Activated T-helper 2 cell treated with anti-CD3 and anti-CD28 coated beads, Interferon-gamma antibody, Interleukin-2, Interleukin-4, amounts not matched to agents 10 μg/mL and 5 μg/mL and 100 μg/mL, durations not matched to agents 14 hours and 24 hours and 36 hours (primary cell): Measurements from ENCODE around the gene TUBB4A. TPM values are rescaled to one million over a fixed set of nuclear protein-coding genes. Genes with fewer than 3 reads are reported as not detected.

Experiments
- DNase-seq: peaks from one replicate; pipeline ENCODE4 v3.0.0; 2021; ENCODE audit warnings: low spot score
- H3K27ac Mint-ChIP-seq: one replicate; pipeline ENCODE4 v1.8.0; 2021; ENCODE audit warnings: mixed read lengths
- H3K27me3 Mint-ChIP-seq: one replicate; pipeline ENCODE4 v1.8.0; 2021; ENCODE audit warnings: low read depth, mixed read lengths
- H3K36me3 Mint-ChIP-seq: one replicate; pipeline ENCODE4 v1.8.0; 2021; ENCODE audit warnings: low read depth, mixed read lengths
- H3K4me1 Mint-ChIP-seq: one replicate; pipeline ENCODE4 v1.8.0; 2021; ENCODE audit warnings: low read depth, mixed read lengths
- H3K4me3 Mint-ChIP-seq: one replicate; pipeline ENCODE4 v1.8.0; 2021; ENCODE audit warnings: low read depth, mild to moderate bottlenecking, moderate library complexity, mixed read lengths
- H3K9me3 Mint-ChIP-seq: one replicate; pipeline ENCODE4 v1.8.0; 2021; ENCODE audit warnings: mixed read lengths
- intact Hi-C: fragments of 100-400 bp; cut with micrococcal nuclease; formaldehyde crosslinking; loops from one replicate; pipeline ENCODE4 v1.15.1; 2023
- total RNA-seq: library from RNA; stranded (reverse); gene quantifications from 2 replicates; pipeline ENCODE4 v1.2.3, GENCODE V29; 2022

TUBB4A gene
- total RNA-seq, 1 donor from 2014 or later: 7.9 TPM

DNA sequence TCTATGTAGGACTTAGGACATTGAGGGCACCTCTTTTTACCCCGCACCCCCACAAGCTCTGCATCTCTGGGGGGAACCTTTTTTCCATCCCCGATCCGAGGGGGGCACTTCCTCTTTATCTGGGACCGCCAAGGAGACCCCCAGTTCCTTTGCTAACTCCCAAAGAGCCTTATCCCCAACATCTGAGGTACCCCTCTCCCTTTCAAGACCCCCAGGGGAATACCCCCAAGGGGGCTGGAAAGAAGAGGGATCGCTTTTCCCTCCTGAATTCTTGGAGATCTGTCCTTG is 29.8 kb upstream of the TUBB4A start:
- peaks cover 6% of the 10 kb centered on the region for H3K9me3 Mint-ChIP-seq
- peaks cover 27% of the 10 kb centered on the region for H3K27me3 Mint-ChIP-seq
- peaks cover 11% of the 10 kb centered on the region for H3K36me3 Mint-ChIP-seq
- peak overlapping the region; percentile 70 for H3K4me3 Mint-ChIP-seq
- intact Hi-C loops: loop anchor here (2.0 to 5.0 kb wide), 2 partner anchors 15 to 60 kb away; partner anchors contain the start of gene CD70
- H3K4me1 Mint-ChIP-seq: peaks cover 36% of the 10 kb centered on the region
- no peak for DNase-seq
- H3K27ac Mint-ChIP-seq: peak overlapping the region; percentile 12

DNA sequence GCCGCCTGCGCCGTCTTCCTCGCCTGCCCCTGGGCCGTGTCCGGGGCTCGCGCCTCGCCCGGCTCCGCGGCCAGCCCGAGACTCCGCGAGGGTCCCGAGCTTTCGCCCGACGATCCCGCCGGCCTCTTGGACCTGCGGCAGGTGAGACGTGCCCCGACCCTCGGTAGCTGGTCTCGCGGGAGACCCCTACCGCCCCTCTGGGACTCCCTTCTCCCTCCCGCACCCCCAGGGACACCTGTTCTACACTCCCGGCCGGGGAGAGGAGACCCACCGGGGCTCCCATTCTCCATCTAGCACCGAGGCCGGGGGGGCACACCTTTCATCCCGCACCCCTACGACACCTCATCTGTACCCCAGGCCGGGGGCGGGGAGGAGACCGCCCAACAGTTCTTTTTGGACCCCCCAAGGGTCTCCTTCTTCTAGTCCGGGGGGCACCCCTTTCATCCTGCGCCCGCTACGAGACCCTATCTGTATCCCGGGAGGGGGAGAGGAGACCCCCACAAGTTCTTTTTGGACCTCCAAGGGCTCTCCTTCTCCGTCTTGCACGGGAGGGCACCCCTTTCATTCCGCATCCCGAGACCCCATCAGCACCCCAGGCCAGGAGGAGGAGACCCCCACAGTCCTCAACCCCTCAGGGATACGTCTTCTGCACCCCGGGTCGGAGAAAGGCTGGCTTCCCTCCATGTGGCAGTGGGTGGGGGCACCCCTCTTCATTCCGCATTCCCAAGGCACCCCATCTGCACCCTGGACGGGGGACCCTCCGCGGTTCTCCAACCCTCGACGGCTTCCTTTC is 29.2 kb upstream of the TUBB4A start:
- H3K36me3 Mint-ChIP-seq: peaks cover 11% of the 10 kb centered on the region
- H3K27ac Mint-ChIP-seq: no peak overlapping the region
- peak overlapping the region; percentile 70 for H3K4me3 Mint-ChIP-seq
- DNase-seq: no peak
- H3K4me1 Mint-ChIP-seq: peaks cover 31% of the 10 kb centered on the region
- peaks cover 6% of the 10 kb centered on the region for H3K9me3 Mint-ChIP-seq
- intact Hi-C loops: loop anchor here (2.0 to 5.0 kb wide), 2 partner anchors 15 to 61 kb away; partner anchors contain the start of gene CD70
- peaks cover 27% of the 10 kb centered on the region for H3K27me3 Mint-ChIP-seq

DNA sequence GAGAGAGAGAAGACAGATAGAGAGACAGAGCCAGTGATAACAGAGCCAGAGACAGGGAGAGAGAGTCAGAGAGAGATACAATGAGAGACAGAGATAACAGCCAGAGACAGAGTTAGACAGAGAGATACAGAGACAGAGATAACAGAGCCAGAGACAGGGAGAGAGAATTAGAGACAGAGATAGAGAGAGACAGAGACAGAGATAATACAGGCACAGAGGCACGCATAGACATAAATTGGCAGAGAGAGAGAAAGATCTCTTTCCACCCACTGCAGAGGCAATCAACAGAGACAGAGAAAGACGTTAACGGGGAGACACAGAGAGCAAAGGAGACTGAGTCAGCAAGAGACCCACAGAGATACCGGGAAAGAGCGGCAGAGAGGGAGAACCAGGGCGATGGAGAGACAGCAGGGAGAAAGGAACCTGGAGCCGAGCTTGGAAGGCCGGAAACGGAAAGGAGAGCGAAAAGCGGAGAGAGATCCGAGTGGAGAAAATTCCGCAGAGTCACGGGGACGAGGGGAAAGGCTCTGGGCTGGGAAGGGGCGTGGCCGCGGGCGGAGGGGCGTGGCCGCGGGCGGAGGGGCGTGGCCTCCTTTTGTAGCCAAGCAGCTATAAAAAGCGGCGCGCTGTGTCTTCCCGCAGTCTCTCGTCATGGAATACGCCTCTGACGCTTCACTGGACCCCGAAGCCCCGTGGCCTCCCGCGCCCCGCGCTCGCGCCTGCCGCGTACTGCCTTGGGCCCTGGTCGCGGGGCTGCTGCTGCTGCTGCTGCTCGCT is 28.5 kb upstream of the TUBB4A start, which contains the start of gene TNFSF9:
Gene TNFSF9, plus strand, starts transcription at position 641 of the 777 bp plus-strand sequence. Its CDS starts 11 bp downstream, at position 652.
- peak; percentile 78 for DNase-seq
- H3K36me3 Mint-ChIP-seq: peaks cover 4% of the 10 kb centered on the region
- intact Hi-C loops: loop anchor here (2.0 to 5.0 kb wide), 2 partner anchors 14 to 62 kb away; partner anchors contain the start of gene CD70
- H3K27ac Mint-ChIP-seq: peak within 1 kb of the TSS; percentile 35
- peaks cover 27% of the 10 kb centered on the region for H3K27me3 Mint-ChIP-seq
- peak within 1 kb of the TSS; percentile 85 for H3K4me3 Mint-ChIP-seq
- H3K9me3 Mint-ChIP-seq: peaks cover 2% of the 10 kb centered on the region
- peaks cover 23% of the 10 kb centered on the region for H3K4me1 Mint-ChIP-seq

DNA sequence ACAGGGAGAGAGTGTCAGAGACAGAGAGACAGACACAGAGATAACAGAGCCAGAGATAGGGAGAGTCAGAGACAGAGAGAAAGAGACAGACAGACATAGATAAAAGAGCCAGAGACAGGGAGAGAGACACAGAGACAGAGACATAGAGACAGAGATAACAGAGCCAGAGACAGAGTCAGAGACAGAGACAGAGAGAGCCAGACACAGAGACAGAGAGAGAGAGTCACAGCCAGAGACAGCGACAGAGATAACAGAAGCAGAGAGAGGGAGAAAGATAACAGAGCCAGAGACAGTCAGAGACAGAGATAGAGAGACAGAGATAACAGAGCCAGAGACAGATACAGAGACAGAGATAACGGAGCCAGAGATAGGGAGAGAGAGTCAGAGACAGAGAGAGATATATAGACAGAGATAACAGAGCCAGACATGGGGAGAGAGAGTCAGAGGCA is 27.9 kb upstream of the TUBB4A start:
- DNase-seq: no peak
- Mint-ChIP-seq H3K4me3 (peak overlapping the region; percentile 85), H3K36me3 (no peaks in the 10 kb centered on the region), H3K4me1 (peaks cover 23% of the 10 kb centered on the region), H3K27ac (peak overlapping the region; percentile 35), H3K9me3 (no peaks in the 10 kb centered on the region), H3K27me3 (peaks cover 27% of the 10 kb centered on the region)
- intact Hi-C loops: loop anchor here (2.0 to 5.0 kb wide), 2 partner anchors 13 to 62 kb away; partner anchors contain the start of gene CD70

DNA sequence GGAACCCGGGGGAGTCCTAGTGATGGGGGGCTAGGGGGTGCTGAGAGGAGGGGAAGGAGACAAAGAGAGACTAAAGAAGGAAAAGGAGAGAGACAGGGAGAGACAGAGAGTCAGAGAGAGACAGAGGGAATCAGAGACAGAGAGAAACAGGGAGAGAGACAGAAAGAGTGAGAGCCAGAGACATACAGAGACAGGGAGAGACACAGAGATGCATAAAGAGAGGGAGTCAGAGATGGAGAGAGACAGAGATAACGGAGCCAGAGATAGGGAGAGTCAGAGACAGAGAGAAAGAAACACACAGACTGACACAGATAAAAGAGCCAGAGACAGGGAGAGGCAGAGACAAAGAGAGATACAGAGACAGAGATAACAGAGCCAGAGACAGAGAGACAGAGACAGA is 27.2 kb upstream of the TUBB4A start:
- Mint-ChIP-seq H3K27ac (no peak overlapping the region), H3K4me3 (peak overlapping the region; percentile 85), H3K9me3 (no peaks in the 10 kb centered on the region), H3K27me3 (peaks cover 27% of the 10 kb centered on the region), H3K4me1 (peaks cover 23% of the 10 kb centered on the region), H3K36me3 (no peaks in the 10 kb centered on the region)
- DNase-seq: no peak
- intact Hi-C loops: no loop called here

DNA sequence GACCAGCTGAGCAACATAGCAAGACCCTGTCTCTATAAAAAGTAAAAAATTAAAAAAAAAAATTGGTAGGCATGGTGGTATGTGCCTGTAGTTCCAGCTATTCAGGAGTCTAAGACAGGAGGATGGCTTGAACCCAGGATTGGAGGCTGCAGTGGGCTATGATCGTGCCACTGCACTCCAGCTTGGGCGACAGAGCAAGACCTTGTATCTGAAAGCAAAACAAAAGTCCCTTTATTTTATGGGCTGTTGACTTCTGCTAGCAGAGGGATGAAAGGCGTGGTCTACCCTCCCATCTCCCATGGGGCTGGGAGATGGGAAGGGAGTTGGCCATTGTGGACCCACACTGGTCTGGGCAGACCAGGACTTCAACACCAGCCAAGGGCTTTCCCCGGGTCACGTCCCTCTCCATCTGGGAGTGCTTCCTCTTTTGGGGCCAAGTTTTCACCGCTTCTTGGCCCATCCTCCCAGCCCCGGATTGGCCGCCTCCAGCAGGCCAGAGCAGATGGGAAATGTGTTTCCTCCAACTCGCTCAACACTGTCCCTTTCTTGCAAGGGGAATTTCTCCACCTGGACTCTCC is 26.5 kb upstream of the TUBB4A start:
- Mint-ChIP-seq H3K9me3 (no peaks in the 10 kb centered on the region), H3K4me1 (peaks cover 23% of the 10 kb centered on the region), H3K4me3 (no peak overlapping the region), H3K27ac (no peak overlapping the region), H3K27me3 (peaks cover 27% of the 10 kb centered on the region), H3K36me3 (no peaks in the 10 kb centered on the region)
- intact Hi-C loops: no loop called here
- no peak for DNase-seq

DNA sequence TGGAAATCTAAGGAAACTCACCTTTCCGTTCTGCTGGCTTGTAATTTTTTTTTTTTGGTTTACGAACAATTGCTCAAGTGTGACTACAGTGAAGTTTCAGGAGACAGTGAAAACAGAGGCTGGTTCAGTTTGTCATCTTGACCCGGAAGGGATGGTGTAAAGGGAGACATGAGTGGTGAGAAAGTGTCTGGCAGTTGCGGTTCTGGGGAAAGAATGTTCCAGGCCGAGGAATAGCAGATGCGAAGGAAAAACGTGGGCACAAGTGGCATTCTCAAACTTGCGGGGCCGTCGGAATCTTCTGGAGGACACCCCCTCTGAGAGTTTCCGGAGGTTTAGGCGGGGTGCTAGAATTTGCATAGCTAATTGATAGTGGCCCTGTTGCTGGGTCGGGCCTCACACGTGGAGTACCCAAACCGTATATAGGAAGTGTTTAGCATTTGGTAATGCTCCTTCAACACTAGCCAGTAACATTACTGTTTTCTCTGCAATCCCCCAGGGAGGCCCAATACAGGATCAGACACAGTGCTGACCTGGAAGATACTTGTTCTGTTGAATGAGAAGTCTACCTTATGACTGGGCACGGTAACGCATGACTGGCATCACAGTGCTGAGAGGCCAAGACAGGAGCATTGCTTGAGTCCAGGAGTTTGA is 25.9 kb upstream of the TUBB4A start:
- Mint-ChIP-seq H3K9me3 (no peaks in the 10 kb centered on the region), H3K4me3 (no peak overlapping the region), H3K36me3 (no peaks in the 10 kb centered on the region), H3K4me1 (peaks cover 23% of the 10 kb centered on the region), H3K27me3 (peaks cover 27% of the 10 kb centered on the region), H3K27ac (no peak overlapping the region)
- DNase-seq: no peak
- intact Hi-C loops: no loop called here

DNA sequence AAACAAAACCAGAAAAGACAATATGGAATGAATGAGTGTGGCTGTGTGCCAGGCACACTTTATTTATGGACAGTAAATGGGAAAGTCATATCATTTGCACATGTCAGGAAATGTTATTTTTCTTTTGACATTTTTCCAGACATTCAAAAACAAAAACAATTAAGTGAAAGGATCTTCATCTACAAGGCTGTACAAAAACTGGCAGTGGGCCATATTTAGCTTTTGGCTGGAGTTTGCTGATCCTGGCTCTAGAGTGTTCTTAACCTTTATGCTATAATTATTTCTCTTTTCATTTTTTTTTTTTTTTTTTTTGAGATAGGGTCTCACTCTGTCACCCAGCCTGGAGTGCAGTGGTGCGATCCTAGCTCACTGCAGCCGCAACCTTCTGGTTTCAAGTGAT is 22.2 kb upstream of the TUBB4A start:
- H3K4me1 Mint-ChIP-seq: peaks cover 11% of the 10 kb centered on the region
- H3K27me3 Mint-ChIP-seq: peaks cover 5% of the 10 kb centered on the region
- no peak overlapping the region for H3K4me3 Mint-ChIP-seq
- intact Hi-C loops: no loop called here
- no peak overlapping the region for H3K27ac Mint-ChIP-seq
- DNase-seq: no peak
- H3K36me3 Mint-ChIP-seq: no peaks in the 10 kb centered on the region
- no peaks in the 10 kb centered on the region for H3K9me3 Mint-ChIP-seq

DNA sequence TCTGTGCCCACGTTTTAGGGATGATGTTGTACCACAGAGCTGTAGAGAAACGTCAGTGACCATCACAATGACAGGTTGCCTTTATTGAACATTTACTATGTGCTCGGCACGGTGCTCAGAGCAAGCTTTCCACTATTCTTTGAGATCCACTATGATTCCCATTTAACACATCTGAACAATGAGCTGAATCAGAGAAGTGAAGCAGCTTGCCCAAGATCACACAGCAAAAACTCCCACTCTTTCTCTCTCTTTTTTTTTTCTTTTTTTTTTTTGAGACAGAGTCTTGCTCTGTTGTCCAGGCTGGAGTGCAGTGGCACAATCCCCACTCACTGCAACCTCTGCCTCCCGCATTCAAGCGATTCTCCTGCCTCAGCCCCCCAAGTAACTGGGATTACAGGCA is 20.6 kb upstream of the TUBB4A start:
- Mint-ChIP-seq H3K27me3 (peaks cover 1% of the 10 kb centered on the region), H3K4me3 (no peak overlapping the region), H3K27ac (no peak overlapping the region)

DNA sequence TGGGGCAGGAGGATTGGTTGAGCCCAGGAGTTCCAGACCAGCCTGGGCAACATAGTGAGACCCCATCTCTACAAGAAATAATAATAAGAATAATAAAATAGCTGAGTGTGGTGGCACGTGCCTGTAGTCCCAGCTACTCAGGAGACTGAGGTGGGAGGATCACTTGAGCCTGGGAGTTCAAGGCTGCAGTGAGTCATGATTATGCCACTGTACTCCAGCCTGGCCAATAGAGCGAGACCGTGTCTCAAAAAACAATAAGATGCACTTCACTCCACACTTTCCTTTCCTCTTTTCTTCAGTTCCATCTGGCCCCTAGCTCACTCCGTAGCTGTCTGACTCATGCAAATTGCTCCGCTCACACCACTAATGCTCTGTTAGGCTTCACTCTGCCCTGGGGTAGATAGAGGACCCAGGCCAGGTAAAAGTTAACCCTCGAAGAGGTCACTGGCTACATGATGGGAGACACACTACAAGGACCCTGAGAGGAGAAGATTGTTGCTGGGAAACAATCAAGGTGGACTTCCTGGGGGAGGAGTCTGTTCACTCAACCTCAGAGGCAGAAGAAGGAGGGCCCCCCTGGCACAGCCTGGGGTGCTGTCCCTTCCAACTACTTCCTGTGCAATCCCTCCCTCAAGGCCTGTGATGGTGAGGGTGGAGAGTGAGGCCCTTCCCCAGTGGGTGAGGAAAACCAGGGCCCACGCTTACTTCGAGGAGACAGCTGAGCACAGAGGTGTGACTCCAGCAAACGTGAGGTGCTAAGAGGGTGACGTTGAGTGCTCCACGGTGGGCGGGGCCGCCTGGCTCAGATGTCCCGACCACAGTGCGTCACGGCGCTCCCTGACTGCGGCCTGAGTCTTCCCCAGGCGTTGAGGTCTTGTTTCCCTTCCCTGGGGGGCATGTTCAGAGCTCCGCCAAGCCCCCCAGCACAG is 19.9 kb upstream of the TUBB4A start:
- no peak for DNase-seq
- H3K27ac Mint-ChIP-seq: peak overlapping the region; percentile 6
- peaks cover 28% of the 10 kb centered on the region for H3K4me1 Mint-ChIP-seq
- no peaks in the 10 kb centered on the region for H3K9me3 Mint-ChIP-seq
- no peak overlapping the region for H3K4me3 Mint-ChIP-seq
- H3K27me3 Mint-ChIP-seq: no peaks in the 10 kb centered on the region
- H3K36me3 Mint-ChIP-seq: no peaks in the 10 kb centered on the region
- intact Hi-C loops: no loop called here

More for the DNA sequence above, 20.6 kb upstream of the TUBB4A start:
- intact Hi-C loops: no loop called here
- no peak for DNase-seq
- H3K4me1 Mint-ChIP-seq: peaks cover 23% of the 10 kb centered on the region
- no peaks in the 10 kb centered on the region for H3K36me3 Mint-ChIP-seq
- no peaks in the 10 kb centered on the region for H3K9me3 Mint-ChIP-seq

DNA sequence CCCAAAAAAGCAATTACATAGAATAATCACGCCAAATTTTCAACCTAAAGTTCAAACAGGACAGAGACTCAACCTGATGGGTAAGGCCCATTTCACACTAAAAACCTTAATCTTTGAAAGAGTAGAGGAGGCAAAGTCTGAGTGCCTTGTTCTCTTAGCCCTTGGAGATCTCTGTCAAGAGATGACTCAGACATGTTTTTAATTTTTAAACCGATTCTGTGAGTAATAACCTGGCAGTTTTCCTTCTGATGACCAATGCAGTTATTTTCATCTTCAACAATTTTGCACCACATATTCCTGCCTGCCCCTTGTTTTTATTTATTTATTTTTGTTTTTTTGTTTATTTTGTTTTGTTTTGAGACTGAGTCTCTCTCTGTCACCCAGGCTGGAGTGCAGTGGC is 17.2 kb upstream of the TUBB4A start:
- intact Hi-C loops: loop anchor here (5.0 kb wide), 3 partner anchors 38 to 248 kb away; partner anchors contain the start of gene SH2D3A
- H3K27ac Mint-ChIP-seq: peak overlapping the region; percentile 88
- no peaks in the 10 kb centered on the region for H3K27me3 Mint-ChIP-seq
- DNase-seq: no peak
- H3K4me1 Mint-ChIP-seq: peaks cover 35% of the 10 kb centered on the region
- no peaks in the 10 kb centered on the region for H3K36me3 Mint-ChIP-seq
- peak overlapping the region; percentile 59 for H3K4me3 Mint-ChIP-seq
- H3K9me3 Mint-ChIP-seq: no peaks in the 10 kb centered on the region
